Measurements from ENCODE around the gene ELP1. TPM values are rescaled to one million over a fixed set of nuclear protein-coding genes. Genes with fewer than 3 reads are reported as not detected.
"Not testable (repeated sequence)": the region's sequence is repeated elsewhere in the genome, so short reads cannot be mapped to it uniquely, and the experiment has no call there.

Gene ELP1
- total RNA-seq (24.9 TPM), polyA plus RNA-seq (10 to 100 TPM; 13.7 to 21.9 (median 18.2) TPM)

- H3K4me3 Mint-ChIP-seq: peak within 1 kb of the TSS; percentile 95 to 99 (median 99)
- H3K27me3 ChIP-seq (ENCODE audit: control insufficient read depth, insufficient read depth, low read length): no peaks in the 10 kb centered on the region
- H3K27me3 Mint-ChIP-seq: no peaks in the 10 kb centered on the region
- no peaks in the 10 kb centered on the region for H3K9me3 ChIP-seq (ENCODE audit: control insufficient read depth in 2 of 2, low read length in 2 of 2)
- H3K9me3 Mint-ChIP-seq: no peaks in the 10 kb centered on the region
- peaks cover 14% of the 10 kb centered on the region for H3K36me3 Mint-ChIP-seq
- ATAC-seq (ENCODE audit: low read depth in 2 of 2) (peak; percentile 79 to 84), DNase-seq (peak; percentile 92 to 93 (median 92))
- H3K27ac Mint-ChIP-seq: peak within 1 kb of the TSS; percentile 97 to 100 (median 99)
- peaks cover 13 to 55% (median 31%) of the 10 kb centered on the region in 4 donors for H3K4me1 Mint-ChIP-seq
- H3K36me3 ChIP-seq (ENCODE audit: control insufficient read depth, insufficient read depth, low read length): peaks cover 17% of the 10 kb centered on the region
- H3K27ac ChIP-seq (ENCODE audit: insufficient read depth, low read length, poor library complexity, severe bottlenecking): peak within 1 kb of the TSS; percentile 90
- peaks cover 25% of the 10 kb centered on the region for H3K4me1 ChIP-seq (ENCODE audit: control insufficient read depth, insufficient read depth, low read length, poor library complexity, severe bottlenecking)
- H3K4me3 ChIP-seq (ENCODE audit: low read depth, low read length): peak within 1 kb of the TSS; percentile 90
Measured at GRCh38 chr9:108933718-108934322, at the start of gene ELP1. Gene ELP1, minus strand, starts transcription at chr9:108934124. Its CDS starts 2,978 bp downstream, at chr9:108931146.

- H3K4me3 Mint-ChIP-seq: no peak overlapping the region
Measured at GRCh38 chr9:108980893-108981292, 47.0 kb upstream of the ELP1 start.

GRCh38 chr9:108978205-108978604 lies 44.3 kb upstream of the ELP1 start:
- H3K9me3 Mint-ChIP-seq: no peaks in the 10 kb centered on the region
- no peaks in the 10 kb centered on the region for H3K9me3 ChIP-seq (ENCODE audit: control insufficient read depth in 2 of 2, low read length in 2 of 2)
- H3K36me3 Mint-ChIP-seq: no peaks in the 10 kb centered on the region
- no peak overlapping the region for H3K27ac ChIP-seq (ENCODE audit: insufficient read depth, low read length, poor library complexity, severe bottlenecking)
- no peaks in the 10 kb centered on the region for H3K27me3 ChIP-seq (ENCODE audit: control insufficient read depth, insufficient read depth, low read length)
- H3K4me3 ChIP-seq (ENCODE audit: low read depth, low read length): no peak overlapping the region
- H3K36me3 ChIP-seq (ENCODE audit: control insufficient read depth, insufficient read depth, low read length): no peaks in the 10 kb centered on the region
- DNase-seq (no peak), ATAC-seq (ENCODE audit: low read depth in 2 of 2) (no peak)
- no peaks in the 10 kb centered on the region for H3K4me1 Mint-ChIP-seq
- no peak overlapping the region for H3K27ac Mint-ChIP-seq
- no peak overlapping the region for H3K4me3 Mint-ChIP-seq
- H3K27me3 Mint-ChIP-seq: no peaks in the 10 kb centered on the region
- H3K4me1 ChIP-seq (ENCODE audit: control insufficient read depth, insufficient read depth, low read length, poor library complexity, severe bottlenecking): no peaks in the 10 kb centered on the region

More at GRCh38 chr9:108980893-108981292, 47.0 kb upstream of the ELP1 start:
- Mint-ChIP-seq H3K27ac (no peak overlapping the region), H3K36me3 (no peaks in the 10 kb centered on the region), H3K27me3 (no peaks in the 10 kb centered on the region), H3K9me3 (no peaks in the 10 kb centered on the region), H3K4me1 (no peaks in the 10 kb centered on the region)
- Histone ChIP-seq H3K4me3 (ENCODE audit: low read depth, low read length) (no peak overlapping the region), H3K4me1 (ENCODE audit: control insufficient read depth, insufficient read depth, low read length, poor library complexity, severe bottlenecking) (no peaks in the 10 kb centered on the region), H3K36me3 (ENCODE audit: control insufficient read depth, insufficient read depth, low read length) (no peaks in the 10 kb centered on the region), H3K27me3 (ENCODE audit: control insufficient read depth, insufficient read depth, low read length) (no peaks in the 10 kb centered on the region), H3K27ac (ENCODE audit: insufficient read depth, low read length, poor library complexity, severe bottlenecking) (no peak overlapping the region), H3K9me3 (ENCODE audit: control insufficient read depth in 2 of 2, low read length in 2 of 2) (no peaks in the 10 kb centered on the region)
- ATAC-seq (ENCODE audit: low read depth in 2 of 2) (no peak), DNase-seq (no peak)

GRCh38 chr9:108973895-108974294 lies 40.0 kb upstream of the ELP1 start:
- Mint-ChIP-seq H3K9me3 (peaks cover 0 to 8% (median 0%) of the 10 kb centered on the region in 7 donors), H3K27me3 (no peaks in the 10 kb centered on the region), H3K27ac (no peak overlapping the region), H3K4me3 (no peak overlapping the region), H3K36me3 (peaks cover 9% of the 10 kb centered on the region), H3K4me1 (no peaks in the 10 kb centered on the region)
- H3K27me3 ChIP-seq (ENCODE audit: control insufficient read depth, insufficient read depth, low read length): no peaks in the 10 kb centered on the region
- H3K27ac ChIP-seq (ENCODE audit: insufficient read depth, low read length, poor library complexity, severe bottlenecking): no peak overlapping the region
- ATAC-seq (ENCODE audit: low read depth in 2 of 2): no peak
- peaks cover 0 to 4% of the 10 kb centered on the region in 2 experiments for H3K9me3 ChIP-seq (ENCODE audit: control insufficient read depth in 2 of 2, low read length in 2 of 2)
- H3K4me1 ChIP-seq (ENCODE audit: control insufficient read depth, insufficient read depth, low read length, poor library complexity, severe bottlenecking): no peaks in the 10 kb centered on the region
- H3K36me3 ChIP-seq (ENCODE audit: control insufficient read depth, insufficient read depth, low read length): no peaks in the 10 kb centered on the region
- H3K4me3 ChIP-seq (ENCODE audit: low read depth, low read length): no peak overlapping the region
- no peak for DNase-seq

GRCh38 chr9:108972626-108973209 lies 38.8 kb upstream of the ELP1 start:
- DNase-seq: no peak
- Mint-ChIP-seq H3K4me3 (no peak overlapping the region), H3K27me3 (no peaks in the 10 kb centered on the region), H3K27ac (no peak overlapping the region), H3K4me1 (no peaks in the 10 kb centered on the region), H3K36me3 (peaks cover 9% of the 10 kb centered on the region), H3K9me3 (peaks cover 0 to 8% (median 0%) of the 10 kb centered on the region in 7 donors)
- H3K9me3 ChIP-seq (ENCODE audit: control insufficient read depth in 2 of 2, low read length in 2 of 2): peaks cover 0 to 4% of the 10 kb centered on the region in 2 experiments
- no peak overlapping the region for H3K4me3 ChIP-seq (ENCODE audit: low read depth, low read length)
- no peaks in the 10 kb centered on the region for H3K27me3 ChIP-seq (ENCODE audit: control insufficient read depth, insufficient read depth, low read length)
- H3K36me3 ChIP-seq (ENCODE audit: control insufficient read depth, insufficient read depth, low read length): no peaks in the 10 kb centered on the region
- no peaks in the 10 kb centered on the region for H3K4me1 ChIP-seq (ENCODE audit: control insufficient read depth, insufficient read depth, low read length, poor library complexity, severe bottlenecking)
- H3K27ac ChIP-seq (ENCODE audit: insufficient read depth, low read length, poor library complexity, severe bottlenecking): no peak overlapping the region
- ATAC-seq (ENCODE audit: low read depth in 2 of 2): no peak

- H3K4me1 ChIP-seq (ENCODE audit: control insufficient read depth, insufficient read depth, low read length, poor library complexity, severe bottlenecking): no peaks in the 10 kb centered on the region
- no peaks in the 10 kb centered on the region for H3K36me3 ChIP-seq (ENCODE audit: control insufficient read depth, insufficient read depth, low read length)
- H3K27ac ChIP-seq (ENCODE audit: insufficient read depth, low read length, poor library complexity, severe bottlenecking): no peak overlapping the region
- no peaks in the 10 kb centered on the region for H3K27me3 ChIP-seq (ENCODE audit: control insufficient read depth, insufficient read depth, low read length)
- H3K9me3 ChIP-seq (ENCODE audit: control insufficient read depth in 2 of 2, low read length in 2 of 2): peaks cover 0 to 4% of the 10 kb centered on the region in 2 experiments
- DNase-seq (no peak), ATAC-seq (ENCODE audit: low read depth in 2 of 2) (no peak)
- H3K27me3 Mint-ChIP-seq: no peaks in the 10 kb centered on the region
- H3K9me3 Mint-ChIP-seq: peaks cover 0 to 8% (median 0%) of the 10 kb centered on the region in 7 donors
- H3K27ac Mint-ChIP-seq: no peak overlapping the region
- no peaks in the 10 kb centered on the region for H3K4me1 Mint-ChIP-seq
- H3K4me3 ChIP-seq (ENCODE audit: low read depth, low read length): no peak overlapping the region
- H3K4me3 Mint-ChIP-seq: no peak overlapping the region
- H3K36me3 Mint-ChIP-seq: peaks cover 9% of the 10 kb centered on the region
Measured at GRCh38 chr9:108972186-108972585, 38.3 kb upstream of the ELP1 start.

GRCh38 chr9:108971392-108971791 lies 37.5 kb upstream of the ELP1 start:
- not testable (repeated sequence) for H3K9me3 ChIP-seq (ENCODE audit: control insufficient read depth in 2 of 2, low read length in 2 of 2); H3K27me3 ChIP-seq (ENCODE audit: control insufficient read depth, insufficient read depth, low read length); H3K27me3 Mint-ChIP-seq; ATAC-seq (ENCODE audit: low read depth in 2 of 2); DNase-seq; H3K4me3 ChIP-seq (ENCODE audit: low read depth, low read length); H3K27ac ChIP-seq (ENCODE audit: insufficient read depth, low read length, poor library complexity, severe bottlenecking); H3K4me1 Mint-ChIP-seq; H3K36me3 Mint-ChIP-seq; H3K4me1 ChIP-seq (ENCODE audit: control insufficient read depth, insufficient read depth, low read length, poor library complexity, severe bottlenecking); H3K27ac Mint-ChIP-seq; H3K9me3 Mint-ChIP-seq; H3K4me3 Mint-ChIP-seq; H3K36me3 ChIP-seq (ENCODE audit: control insufficient read depth, insufficient read depth, low read length)

GRCh38 chr9:108967916-108968315 lies 34.0 kb upstream of the ELP1 start:
- H3K27me3 ChIP-seq (ENCODE audit: control insufficient read depth, insufficient read depth, low read length): no peaks in the 10 kb centered on the region

More at GRCh38 chr9:108967916-108968315, 34.0 kb upstream of the ELP1 start:
- no peak for DNase-seq
- Mint-ChIP-seq H3K36me3 (peaks cover 9% of the 10 kb centered on the region), H3K4me3 (no peak overlapping the region), H3K27me3 (no peaks in the 10 kb centered on the region), H3K9me3 (peaks cover 0 to 8% (median 0%) of the 10 kb centered on the region in 7 donors), H3K27ac (no peak overlapping the region), H3K4me1 (no peaks in the 10 kb centered on the region)
- no peak for ATAC-seq (ENCODE audit: low read depth in 2 of 2)
- Histone ChIP-seq H3K9me3 (ENCODE audit: control insufficient read depth in 2 of 2, low read length in 2 of 2) (peaks cover 0 to 4% of the 10 kb centered on the region in 2 experiments), H3K4me3 (ENCODE audit: low read depth, low read length) (no peak overlapping the region), H3K27ac (ENCODE audit: insufficient read depth, low read length, poor library complexity, severe bottlenecking) (no peak overlapping the region), H3K36me3 (ENCODE audit: control insufficient read depth, insufficient read depth, low read length) (no peaks in the 10 kb centered on the region), H3K4me1 (ENCODE audit: control insufficient read depth, insufficient read depth, low read length, poor library complexity, severe bottlenecking) (no peaks in the 10 kb centered on the region)
